ENCODE data around the gene TJAP1. TPM values are rescaled to one million over a fixed set of nuclear protein-coding genes. Genes with fewer than 3 reads are reported as not detected.

Gene TJAP1
- total and polyA plus RNA-seq, 5 donors from 2014 or later = 5.5 to 36.3 (median 7.3) TPM

DNA sequence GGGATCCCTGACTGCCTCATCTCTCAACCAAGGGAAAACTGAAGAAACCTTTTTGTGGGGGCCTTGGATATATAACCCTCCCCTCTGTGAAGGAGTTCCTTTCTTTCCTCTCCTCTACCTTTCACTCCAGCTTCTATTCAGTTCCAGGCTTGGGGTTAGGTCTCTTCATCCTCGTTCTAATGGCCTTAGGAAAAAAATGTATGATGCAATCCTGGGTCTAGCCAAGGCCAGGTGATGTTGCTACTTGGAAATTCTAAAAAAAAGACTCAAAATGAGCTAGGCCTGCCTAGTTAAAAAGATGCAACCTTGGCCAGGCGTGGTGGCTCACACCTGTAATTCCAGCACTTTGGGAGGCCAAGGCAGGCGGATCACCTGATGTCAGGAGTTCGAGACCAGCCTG lies 42.4 kb upstream of the TJAP1 start:
- H3K4me3 ChIP-seq (ENCODE audit: low read depth, low read length) = no peak overlapping the region
- H3K27me3 ChIP-seq (ENCODE audit: control insufficient read depth, insufficient read depth, low read length) = no peaks in the 10 kb centered on the region
- H3K9me3 ChIP-seq (ENCODE audit: control insufficient read depth in 2 of 2, low read length in 2 of 2) = no peaks in the 10 kb centered on the region
- peaks cover 44% of the 10 kb centered on the region for H3K36me3 ChIP-seq (ENCODE audit: control insufficient read depth, insufficient read depth, low read length)
- Mint-ChIP-seq H3K4me3 (no peak overlapping the region), H3K27ac (no peak overlapping the region), H3K4me1 (peaks cover 4 to 16% (median 9%) of the 10 kb centered on the region in 4 donors), H3K36me3 (no peaks in the 10 kb centered on the region), H3K9me3 (no peaks in the 10 kb centered on the region), H3K27me3 (no peaks in the 10 kb centered on the region)
- no peak overlapping the region for H3K27ac ChIP-seq (ENCODE audit: insufficient read depth, low read length, poor library complexity, severe bottlenecking)
- H3K4me1 ChIP-seq (ENCODE audit: control insufficient read depth, insufficient read depth, low read length, poor library complexity, severe bottlenecking) = no peaks in the 10 kb centered on the region
- ATAC-seq (ENCODE audit: low read depth in 2 of 2) (no peak), DNase-seq (no peak)

DNA sequence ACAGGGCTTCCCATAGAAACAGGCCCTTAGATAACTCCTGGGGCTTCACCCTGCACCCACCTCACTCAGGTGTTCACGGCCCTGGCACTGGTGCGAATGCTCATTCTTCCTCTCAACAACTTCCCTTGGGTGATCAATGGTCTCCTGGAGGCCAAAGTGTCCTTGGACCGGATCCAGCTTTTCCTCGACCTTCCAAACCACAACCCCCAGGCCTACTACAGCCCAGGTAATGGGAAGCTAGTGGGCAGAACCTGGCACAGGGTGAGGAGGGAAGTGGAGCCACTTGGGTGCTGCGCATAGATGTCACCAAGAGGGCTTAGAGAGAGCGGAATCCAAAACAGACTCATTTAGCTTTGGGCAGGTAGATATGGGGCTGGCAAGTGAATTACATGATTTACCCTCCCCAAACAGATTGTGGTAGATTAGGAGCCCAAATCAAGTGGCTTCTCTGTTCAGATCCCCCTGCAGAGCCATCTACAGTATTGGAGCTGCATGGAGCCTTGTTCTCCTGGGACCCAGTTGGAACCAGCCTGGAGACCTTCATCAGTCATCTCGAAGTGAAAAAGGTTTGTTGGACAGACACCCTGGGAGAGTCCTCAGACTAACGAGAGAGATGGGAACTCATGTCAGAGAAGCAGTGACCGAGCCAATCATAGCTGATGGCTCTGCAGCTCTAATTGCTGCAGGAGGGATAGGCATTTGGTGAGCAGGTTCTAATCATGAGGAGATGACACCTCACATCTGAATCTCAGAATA lies 41.5 kb upstream of the TJAP1 start:
- no peaks in the 10 kb centered on the region for H3K36me3 Mint-ChIP-seq
- no peak overlapping the region for H3K4me3 Mint-ChIP-seq

DNA sequence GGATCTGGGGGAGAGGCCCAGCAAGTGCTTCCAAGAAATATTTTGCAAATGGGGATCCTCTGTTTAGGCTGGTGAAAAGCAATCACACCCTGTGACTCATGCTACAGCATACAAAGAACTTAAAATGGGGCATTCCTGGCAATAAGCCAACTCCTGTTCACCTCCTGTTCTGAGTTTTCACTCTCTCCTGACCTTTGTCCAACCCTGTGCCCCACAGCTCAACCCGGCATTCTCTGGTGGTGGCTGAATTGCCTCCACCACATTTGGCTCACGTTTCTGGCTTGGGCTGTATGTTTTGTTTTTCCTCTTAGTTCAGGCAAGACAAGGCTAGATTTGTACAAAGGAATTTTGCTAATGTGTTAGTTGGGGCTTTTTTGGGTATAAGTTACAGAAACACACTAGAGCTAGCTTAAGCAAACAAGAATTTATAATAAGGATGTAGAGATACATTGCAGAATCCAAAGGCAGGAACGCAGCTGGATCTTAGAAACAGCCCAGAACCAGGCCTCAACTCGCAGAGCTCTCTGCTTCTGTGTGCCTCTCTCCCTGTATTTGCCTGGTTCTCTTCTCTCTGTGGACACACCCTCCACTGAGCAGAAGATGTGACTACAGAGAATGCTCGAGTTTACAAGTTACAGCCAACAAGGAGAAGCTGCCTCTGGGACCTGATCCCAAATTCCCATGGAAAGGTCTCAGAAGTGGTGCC lies 40.6 kb upstream of the TJAP1 start:
- no peak overlapping the region for H3K4me3 Mint-ChIP-seq
- no peak for DNase-seq

More for the DNA sequence above, 41.5 kb upstream of the TJAP1 start:
- no peak for DNase-seq
- Mint-ChIP-seq H3K9me3 (no peaks in the 10 kb centered on the region), H3K4me1 (peaks cover 4 to 9% (median 5%) of the 10 kb centered on the region in 4 donors), H3K27me3 (no peaks in the 10 kb centered on the region), H3K27ac (peak overlapping the region in 1 of 3 donors; percentile 53)
- H3K9me3 ChIP-seq (ENCODE audit: control insufficient read depth in 2 of 2, low read length in 2 of 2) = no peaks in the 10 kb centered on the region
- H3K4me3 ChIP-seq (ENCODE audit: low read depth, low read length) = no peak overlapping the region
- ATAC-seq (ENCODE audit: low read depth in 2 of 2) = no peak
- H3K36me3 ChIP-seq (ENCODE audit: control insufficient read depth, insufficient read depth, low read length) = peaks cover 46% of the 10 kb centered on the region
- H3K27me3 ChIP-seq (ENCODE audit: control insufficient read depth, insufficient read depth, low read length) = no peaks in the 10 kb centered on the region
- H3K4me1 ChIP-seq (ENCODE audit: control insufficient read depth, insufficient read depth, low read length, poor library complexity, severe bottlenecking) = no peaks in the 10 kb centered on the region
- no peak overlapping the region for H3K27ac ChIP-seq (ENCODE audit: insufficient read depth, low read length, poor library complexity, severe bottlenecking)

DNA sequence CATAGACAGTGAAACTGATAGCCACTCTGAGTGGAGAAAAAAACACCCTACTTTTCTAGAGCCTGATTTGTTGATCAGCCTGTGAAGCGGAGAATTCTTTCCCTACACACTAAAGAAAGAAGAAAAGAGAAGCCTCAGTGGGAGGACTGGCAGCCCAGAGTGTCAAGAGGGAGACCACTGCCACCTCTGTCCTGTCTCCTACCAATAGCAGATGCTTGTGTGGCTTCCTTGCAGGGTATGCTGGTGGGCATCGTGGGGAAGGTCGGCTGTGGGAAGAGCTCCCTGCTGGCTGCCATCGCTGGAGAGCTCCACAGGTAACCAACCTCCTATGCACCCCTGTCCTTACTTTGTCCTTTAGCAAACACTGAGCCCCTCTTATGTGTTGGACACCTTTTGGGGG lies 39.7 kb upstream of the TJAP1 start:
- no peaks in the 10 kb centered on the region for H3K4me1 ChIP-seq (ENCODE audit: control insufficient read depth, insufficient read depth, low read length, poor library complexity, severe bottlenecking)
- ATAC-seq (ENCODE audit: low read depth in 2 of 2) = no peak
- Mint-ChIP-seq H3K4me1 (peaks cover 0 to 5% (median 3%) of the 10 kb centered on the region in 4 donors), H3K9me3 (no peaks in the 10 kb centered on the region), H3K27ac (no peak overlapping the region), H3K4me3 (no peak overlapping the region), H3K36me3 (no peaks in the 10 kb centered on the region), H3K27me3 (no peaks in the 10 kb centered on the region)
- peaks cover 47% of the 10 kb centered on the region for H3K36me3 ChIP-seq (ENCODE audit: control insufficient read depth, insufficient read depth, low read length)
- H3K9me3 ChIP-seq (ENCODE audit: control insufficient read depth in 2 of 2, low read length in 2 of 2) = no peaks in the 10 kb centered on the region
- H3K27me3 ChIP-seq (ENCODE audit: control insufficient read depth, insufficient read depth, low read length) = no peaks in the 10 kb centered on the region
- H3K27ac ChIP-seq (ENCODE audit: insufficient read depth, low read length, poor library complexity, severe bottlenecking) = no peak overlapping the region
- DNase-seq = no peak
- no peak overlapping the region for H3K4me3 ChIP-seq (ENCODE audit: low read depth, low read length)

More for the DNA sequence above, 40.6 kb upstream of the TJAP1 start:
- Histone ChIP-seq H3K4me3 (ENCODE audit: low read depth, low read length) (no peak overlapping the region), H3K36me3 (ENCODE audit: control insufficient read depth, insufficient read depth, low read length) (peaks cover 48% of the 10 kb centered on the region), H3K27me3 (ENCODE audit: control insufficient read depth, insufficient read depth, low read length) (no peaks in the 10 kb centered on the region), H3K4me1 (ENCODE audit: control insufficient read depth, insufficient read depth, low read length, poor library complexity, severe bottlenecking) (no peaks in the 10 kb centered on the region), H3K27ac (ENCODE audit: insufficient read depth, low read length, poor library complexity, severe bottlenecking) (no peak overlapping the region), H3K9me3 (ENCODE audit: control insufficient read depth in 2 of 2, low read length in 2 of 2) (no peaks in the 10 kb centered on the region)
- no peaks in the 10 kb centered on the region for H3K36me3 Mint-ChIP-seq
- H3K4me1 Mint-ChIP-seq = peaks cover 4 to 5% (median 5%) of the 10 kb centered on the region in 4 donors
- peak overlapping the region in 1 of 3 donors; percentile 53 for H3K27ac Mint-ChIP-seq
- no peak for ATAC-seq (ENCODE audit: low read depth in 2 of 2)
- no peaks in the 10 kb centered on the region for H3K27me3 Mint-ChIP-seq
- no peaks in the 10 kb centered on the region for H3K9me3 Mint-ChIP-seq

DNA sequence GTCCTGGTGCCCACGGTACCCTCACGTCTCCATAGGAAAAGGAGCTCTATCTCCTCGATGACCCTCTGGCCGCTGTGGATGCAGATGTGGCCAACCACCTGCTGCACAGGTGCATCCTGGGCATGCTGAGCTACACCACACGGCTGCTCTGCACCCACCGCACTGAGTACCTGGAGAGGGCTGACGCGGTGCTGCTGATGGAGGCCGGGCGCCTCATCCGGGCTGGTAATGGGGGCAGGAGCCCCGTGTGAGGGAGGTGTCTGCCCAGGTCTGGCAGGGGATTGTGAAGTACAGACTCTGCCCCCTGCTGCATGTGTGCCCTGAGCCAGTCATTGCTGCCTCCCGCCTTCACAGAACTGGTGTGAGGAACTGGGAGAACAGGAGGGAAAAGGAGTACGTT lies 34.4 kb upstream of the TJAP1 start:
- no peak overlapping the region for H3K4me3 Mint-ChIP-seq
- H3K9me3 Mint-ChIP-seq = no peaks in the 10 kb centered on the region
- H3K36me3 Mint-ChIP-seq = peaks cover 16% of the 10 kb centered on the region
- no peaks in the 10 kb centered on the region for H3K27me3 ChIP-seq (ENCODE audit: control insufficient read depth, insufficient read depth, low read length)
- H3K27me3 Mint-ChIP-seq = no peaks in the 10 kb centered on the region
- ATAC-seq (ENCODE audit: low read depth in 2 of 2) (no peak), DNase-seq (no peak)
- no peaks in the 10 kb centered on the region for H3K9me3 ChIP-seq (ENCODE audit: control insufficient read depth in 2 of 2, low read length in 2 of 2)
- H3K4me1 ChIP-seq (ENCODE audit: control insufficient read depth, insufficient read depth, low read length, poor library complexity, severe bottlenecking) = no peaks in the 10 kb centered on the region
- no peak overlapping the region for H3K4me3 ChIP-seq (ENCODE audit: low read depth, low read length)
- H3K27ac ChIP-seq (ENCODE audit: insufficient read depth, low read length, poor library complexity, severe bottlenecking) = no peak overlapping the region
- no peaks in the 10 kb centered on the region for H3K4me1 Mint-ChIP-seq
- H3K36me3 ChIP-seq (ENCODE audit: control insufficient read depth, insufficient read depth, low read length) = peaks cover 66% of the 10 kb centered on the region
- H3K27ac Mint-ChIP-seq = no peak overlapping the region

DNA sequence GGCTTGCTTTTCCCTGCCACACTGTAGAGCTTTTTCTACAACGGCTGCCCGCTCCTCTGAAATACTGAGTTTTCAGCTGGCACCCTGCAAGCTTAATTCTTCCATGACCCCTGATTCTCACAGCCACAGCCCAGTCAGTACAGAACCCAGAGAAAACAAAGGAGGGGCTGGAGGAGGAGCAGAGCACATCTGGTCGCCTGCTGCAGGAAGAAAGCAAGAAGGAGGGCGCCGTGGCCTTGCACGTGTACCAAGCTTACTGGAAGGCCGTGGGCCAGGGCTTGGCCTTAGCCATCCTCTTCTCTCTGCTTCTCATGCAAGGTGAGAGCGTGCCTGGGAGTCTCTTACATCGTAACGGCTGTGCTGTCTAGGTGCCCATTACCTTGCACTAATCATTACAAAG lies 33.3 kb upstream of the TJAP1 start:
- Histone ChIP-seq H3K27ac (ENCODE audit: insufficient read depth, low read length, poor library complexity, severe bottlenecking) (no peak overlapping the region), H3K4me3 (ENCODE audit: low read depth, low read length) (no peak overlapping the region), H3K27me3 (ENCODE audit: control insufficient read depth, insufficient read depth, low read length) (no peaks in the 10 kb centered on the region), H3K36me3 (ENCODE audit: control insufficient read depth, insufficient read depth, low read length) (peaks cover 72% of the 10 kb centered on the region), H3K4me1 (ENCODE audit: control insufficient read depth, insufficient read depth, low read length, poor library complexity, severe bottlenecking) (no peaks in the 10 kb centered on the region), H3K9me3 (ENCODE audit: control insufficient read depth in 2 of 2, low read length in 2 of 2) (no peaks in the 10 kb centered on the region)
- DNase-seq (no peak), ATAC-seq (ENCODE audit: low read depth in 2 of 2) (no peak)
- Mint-ChIP-seq H3K36me3 (peaks cover 24% of the 10 kb centered on the region), H3K27ac (no peak overlapping the region), H3K9me3 (no peaks in the 10 kb centered on the region), H3K27me3 (no peaks in the 10 kb centered on the region), H3K4me1 (no peaks in the 10 kb centered on the region), H3K4me3 (no peak overlapping the region)

DNA sequence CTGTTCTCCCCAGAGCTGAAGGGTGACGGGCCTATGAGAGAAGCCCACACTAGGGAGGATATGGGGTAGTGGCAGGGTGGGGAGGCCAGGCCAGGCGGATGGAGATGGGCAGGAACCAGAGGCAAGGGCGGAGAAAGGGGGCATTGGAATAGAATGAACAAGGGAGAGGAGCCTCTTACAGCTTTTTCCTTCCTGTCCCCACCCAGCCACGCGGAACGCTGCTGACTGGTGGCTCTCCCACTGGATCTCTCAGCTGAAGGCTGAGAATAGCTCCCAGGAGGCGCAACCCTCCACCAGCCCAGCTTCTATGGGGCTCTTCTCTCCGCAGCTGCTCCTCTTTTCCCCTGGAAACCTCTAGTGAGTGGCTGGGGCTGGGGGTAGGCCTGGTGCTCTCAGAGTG lies 32.8 kb upstream of the TJAP1 start:
- Histone ChIP-seq H3K9me3 (ENCODE audit: control insufficient read depth in 2 of 2, low read length in 2 of 2) (no peaks in the 10 kb centered on the region), H3K36me3 (ENCODE audit: control insufficient read depth, insufficient read depth, low read length) (peaks cover 76% of the 10 kb centered on the region), H3K27ac (ENCODE audit: insufficient read depth, low read length, poor library complexity, severe bottlenecking) (no peak overlapping the region), H3K4me1 (ENCODE audit: control insufficient read depth, insufficient read depth, low read length, poor library complexity, severe bottlenecking) (no peaks in the 10 kb centered on the region), H3K4me3 (ENCODE audit: low read depth, low read length) (no peak overlapping the region), H3K27me3 (ENCODE audit: control insufficient read depth, insufficient read depth, low read length) (no peaks in the 10 kb centered on the region)
- Mint-ChIP-seq H3K36me3 (peaks cover 24% of the 10 kb centered on the region), H3K4me3 (no peak overlapping the region), H3K27ac (no peak overlapping the region), H3K4me1 (no peaks in the 10 kb centered on the region), H3K9me3 (no peaks in the 10 kb centered on the region), H3K27me3 (no peaks in the 10 kb centered on the region)
- no peak for ATAC-seq (ENCODE audit: low read depth in 2 of 2)
- no peak for DNase-seq

DNA sequence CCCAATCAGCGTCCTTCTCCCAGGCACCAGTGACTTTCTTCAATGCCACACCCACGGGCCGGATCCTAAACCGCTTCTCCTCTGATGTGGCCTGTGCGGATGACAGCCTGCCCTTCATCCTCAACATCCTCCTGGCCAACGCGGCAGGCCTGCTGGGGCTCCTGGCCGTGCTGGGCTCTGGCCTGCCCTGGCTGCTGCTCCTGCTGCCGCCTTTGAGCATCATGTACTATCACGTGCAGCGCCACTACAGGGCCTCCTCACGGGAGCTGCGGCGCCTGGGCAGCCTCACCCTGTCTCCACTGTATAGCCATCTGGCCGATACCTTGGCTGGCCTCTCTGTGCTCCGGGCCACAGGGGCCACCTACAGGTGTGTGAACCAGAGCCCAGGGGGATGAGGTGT lies 31.8 kb upstream of the TJAP1 start:
- no peaks in the 10 kb centered on the region for H3K9me3 Mint-ChIP-seq
- Histone ChIP-seq H3K9me3 (ENCODE audit: control insufficient read depth in 2 of 2, low read length in 2 of 2) (no peaks in the 10 kb centered on the region), H3K4me1 (ENCODE audit: control insufficient read depth, insufficient read depth, low read length, poor library complexity, severe bottlenecking) (no peaks in the 10 kb centered on the region), H3K36me3 (ENCODE audit: control insufficient read depth, insufficient read depth, low read length) (peaks cover 81% of the 10 kb centered on the region), H3K4me3 (ENCODE audit: low read depth, low read length) (no peak overlapping the region), H3K27me3 (ENCODE audit: control insufficient read depth, insufficient read depth, low read length) (no peaks in the 10 kb centered on the region), H3K27ac (ENCODE audit: insufficient read depth, low read length, poor library complexity, severe bottlenecking) (no peak overlapping the region)
- ATAC-seq (ENCODE audit: low read depth in 2 of 2) (no peak), DNase-seq (no peak)
- no peak overlapping the region for H3K4me3 Mint-ChIP-seq
- peaks cover 27% of the 10 kb centered on the region for H3K36me3 Mint-ChIP-seq
- no peaks in the 10 kb centered on the region for H3K27me3 Mint-ChIP-seq
- H3K4me1 Mint-ChIP-seq = no peaks in the 10 kb centered on the region
- H3K27ac Mint-ChIP-seq = no peak overlapping the region

Measured in CD4-positive, CD25-positive, alpha-beta regulatory T cell (primary cell).